GM12801 (cell line): Measurements from ENCODE around the gene VPS37B.

ENCODE experiments used
- TF ChIP-seq, protein P1 (sequence below): IDR thresholded peaks from one replicate; pipeline ENCODE4 v1.5.1; 2011; ENCODE audit warnings: control low read depth; ENCODE audit not compliant: insufficient read length; ENCODE audit errors: extremely low read depth

VPS37B gene

DNA sequence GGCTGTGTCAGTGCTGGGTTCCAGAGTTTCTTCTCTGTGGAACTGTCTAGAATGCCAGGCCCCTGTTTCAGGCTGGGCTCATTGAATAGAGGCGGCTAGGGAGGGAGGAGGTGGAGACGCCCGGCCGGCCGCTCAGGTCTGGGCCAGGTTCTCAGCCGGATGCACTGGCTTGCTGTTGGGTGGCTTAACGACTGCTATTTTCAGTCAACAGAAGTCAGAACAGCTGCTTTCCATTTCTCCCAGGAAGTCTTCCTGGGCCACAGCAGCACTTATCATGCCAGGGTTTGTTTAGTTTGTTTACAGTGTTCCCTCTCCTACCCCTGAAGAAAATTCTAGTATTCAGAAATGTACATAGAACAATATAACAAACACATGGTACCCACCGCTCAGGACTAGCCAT, 26.0 kb upstream of the VPS37B start:
- TF ChIP-seq, protein P1, sequence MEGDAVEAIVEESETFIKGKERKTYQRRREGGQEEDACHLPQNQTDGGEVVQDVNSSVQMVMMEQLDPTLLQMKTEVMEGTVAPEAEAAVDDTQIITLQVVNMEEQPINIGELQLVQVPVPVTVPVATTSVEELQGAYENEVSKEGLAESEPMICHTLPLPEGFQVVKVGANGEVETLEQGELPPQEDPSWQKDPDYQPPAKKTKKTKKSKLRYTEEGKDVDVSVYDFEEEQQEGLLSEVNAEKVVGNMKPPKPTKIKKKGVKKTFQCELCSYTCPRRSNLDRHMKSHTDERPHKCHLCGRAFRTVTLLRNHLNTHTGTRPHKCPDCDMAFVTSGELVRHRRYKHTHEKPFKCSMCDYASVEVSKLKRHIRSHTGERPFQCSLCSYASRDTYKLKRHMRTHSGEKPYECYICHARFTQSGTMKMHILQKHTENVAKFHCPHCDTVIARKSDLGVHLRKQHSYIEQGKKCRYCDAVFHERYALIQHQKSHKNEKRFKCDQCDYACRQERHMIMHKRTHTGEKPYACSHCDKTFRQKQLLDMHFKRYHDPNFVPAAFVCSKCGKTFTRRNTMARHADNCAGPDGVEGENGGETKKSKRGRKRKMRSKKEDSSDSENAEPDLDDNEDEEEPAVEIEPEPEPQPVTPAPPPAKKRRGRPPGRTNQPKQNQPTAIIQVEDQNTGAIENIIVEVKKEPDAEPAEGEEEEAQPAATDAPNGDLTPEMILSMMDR: no peak

DNA sequence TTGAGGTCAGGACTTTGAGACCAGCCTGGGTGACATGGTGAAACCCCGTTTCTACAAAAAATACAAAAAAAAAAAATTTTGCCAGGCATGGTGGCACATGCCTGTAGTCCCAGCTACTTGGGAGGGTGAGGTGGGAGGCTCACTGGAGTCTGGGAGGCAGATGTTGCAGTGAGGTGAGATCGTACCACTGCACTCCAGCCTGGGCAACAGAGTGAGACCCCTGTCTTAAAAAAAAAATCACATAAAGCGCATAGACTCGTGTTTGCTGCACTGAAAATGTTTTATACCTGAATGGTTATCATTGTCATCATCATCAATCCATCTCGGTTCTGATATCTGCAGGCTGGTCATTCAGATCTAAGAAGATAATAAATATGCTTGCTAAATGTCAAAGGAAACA, 24.8 kb upstream of the VPS37B start:
- TF ChIP-seq, protein P1: no peak

DNA sequence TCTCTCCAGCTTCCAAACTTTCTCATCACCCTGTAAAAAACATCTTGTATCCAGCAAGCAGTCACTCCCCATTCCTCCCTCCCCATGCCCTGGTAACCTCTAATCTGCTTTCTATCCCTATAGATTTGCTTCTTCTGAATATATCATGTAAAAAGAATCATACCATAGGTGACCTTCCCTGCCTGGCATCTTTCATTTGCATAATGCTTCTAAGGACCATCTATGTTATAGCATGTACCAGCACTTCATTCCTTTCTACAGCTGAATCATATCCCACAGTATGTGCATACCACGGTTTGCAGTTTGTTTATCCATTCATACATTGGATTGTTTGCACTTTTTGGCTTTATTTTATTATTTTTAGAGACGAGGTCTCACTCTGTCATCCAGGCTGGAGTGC, 22.9 kb upstream of the VPS37B start:
- TF ChIP-seq, protein P1: no peak

DNA sequence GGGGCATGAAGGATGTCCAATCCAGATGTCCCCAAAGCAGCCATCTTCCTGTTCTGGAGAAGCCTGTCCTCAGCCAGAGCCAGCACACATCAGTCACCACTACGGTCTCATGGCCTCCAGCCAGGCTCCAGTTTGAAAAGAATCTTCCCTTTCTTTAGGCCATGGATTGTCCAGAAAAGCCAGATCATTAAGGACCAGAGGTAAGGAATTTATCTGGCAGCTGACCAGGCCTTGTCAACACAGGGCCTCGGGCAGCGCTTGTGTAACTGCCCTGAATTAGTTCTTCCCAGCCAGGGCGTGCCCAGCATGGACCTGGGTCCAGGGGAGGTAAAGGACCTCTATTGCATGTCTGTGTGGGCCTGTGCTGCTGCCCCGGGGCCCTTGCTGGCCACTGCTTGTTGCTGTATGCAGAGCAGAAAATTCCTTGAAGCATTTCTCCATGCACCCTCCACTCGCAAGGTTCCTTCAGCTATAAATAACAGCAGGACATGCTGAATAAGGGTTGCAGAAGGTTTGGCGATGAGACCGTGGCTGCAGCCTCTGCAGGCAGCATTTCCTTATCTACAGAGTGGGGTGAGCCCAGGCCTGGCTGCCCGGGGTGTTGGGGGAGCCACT, 21.7 kb upstream of the VPS37B start:
- TF ChIP-seq, protein P1: no peak

DNA sequence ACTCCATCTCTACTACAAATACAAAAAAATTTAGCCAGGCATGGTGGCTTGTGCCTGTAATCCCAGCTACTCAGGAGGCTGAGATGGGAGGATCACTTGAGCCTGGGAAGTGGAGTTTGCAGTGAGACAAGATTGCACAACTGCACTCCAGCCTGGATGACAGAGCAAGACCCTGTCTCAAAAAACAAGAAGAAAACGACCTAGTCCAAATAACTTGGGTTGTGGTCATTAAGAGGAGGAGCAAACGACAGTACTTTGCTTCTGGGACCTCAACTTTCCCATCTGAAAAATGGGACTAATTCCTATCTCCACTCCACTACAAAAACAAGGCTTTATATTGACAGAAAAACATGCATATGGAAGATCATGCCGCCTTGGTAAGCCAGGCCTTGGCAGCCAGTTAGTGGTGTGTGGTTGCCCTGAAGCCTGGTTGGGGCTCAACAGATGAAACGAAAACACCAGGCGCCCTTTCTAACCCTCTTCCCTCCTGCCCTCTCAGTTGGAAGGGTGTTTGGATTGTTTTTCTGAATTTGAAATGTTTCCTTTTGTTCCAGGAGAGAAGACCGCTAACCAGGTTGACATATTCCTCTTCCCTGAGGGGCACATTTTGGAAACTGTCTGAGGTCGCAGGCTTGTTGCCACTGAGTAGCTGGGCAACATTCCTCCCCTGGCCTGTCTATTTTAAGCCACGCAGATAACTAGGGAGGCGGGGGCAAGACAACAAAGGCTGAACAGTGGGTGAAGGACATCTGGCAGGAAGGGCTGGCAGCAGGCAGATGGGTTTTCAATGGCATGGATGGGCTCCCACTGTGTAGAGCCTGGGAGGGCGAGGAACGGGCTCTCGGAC, 13.7 kb upstream of the VPS37B start:
- TF ChIP-seq, protein P1: no peak

DNA sequence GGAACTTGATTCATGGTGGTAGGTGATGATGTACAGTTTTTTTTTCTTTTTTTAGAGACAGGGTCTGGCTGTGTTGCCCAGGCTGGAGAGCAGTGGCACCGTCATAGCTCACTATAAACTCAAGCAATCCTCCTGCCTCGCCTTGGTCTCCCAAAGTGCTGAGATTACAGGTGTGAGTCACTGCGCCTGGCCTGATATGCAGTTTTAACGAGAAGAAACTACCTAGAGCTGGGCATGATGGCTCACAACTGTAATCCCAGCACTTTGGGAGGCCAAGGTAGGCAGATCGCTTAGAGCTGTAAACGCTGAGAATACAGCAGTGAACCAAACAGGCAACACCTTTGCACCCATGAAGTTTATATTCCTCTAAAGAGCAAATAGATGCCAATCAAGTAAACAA, 13.0 kb upstream of the VPS37B start:
- TF ChIP-seq, protein P1: no peak

DNA sequence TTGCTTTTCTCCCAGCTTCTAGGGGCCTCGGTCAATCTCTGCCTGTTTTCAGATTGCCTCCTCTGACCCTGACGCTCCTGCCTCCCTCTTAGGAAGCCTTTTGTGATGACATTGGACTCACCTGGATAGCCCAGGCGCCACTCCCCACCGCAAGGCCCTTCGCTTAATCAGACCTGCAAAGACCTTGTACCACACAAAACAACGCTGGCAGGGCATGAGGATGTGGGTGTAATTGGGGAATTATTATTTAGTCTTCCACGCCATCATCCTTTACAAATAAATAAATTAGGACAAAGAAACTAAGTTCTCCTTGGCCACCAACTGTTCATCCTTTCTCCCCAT, 7.7 kb upstream of the VPS37B start:
- TF ChIP-seq, protein P1: no peak
